Chondrocyte (in vitro differentiated cells): Measurements from ENCODE around the gene SLC26A6. TPM values are rescaled to one million over a fixed set of nuclear protein-coding genes. Genes with fewer than 3 reads are reported as not detected.

Source experiments
- DNase-seq: peaks from one replicate; pipeline ENCODE4 v3.0.0; 2021; ENCODE audit warnings: mixed read lengths, low spot score
- H3K27ac Mint-ChIP-seq: one replicate; pipeline ENCODE4 v1.8.0; 2021; ENCODE audit warnings: mild to moderate bottlenecking, moderate library complexity, mixed read lengths; ENCODE audit not compliant: unreplicated experiment
- H3K27me3 Mint-ChIP-seq: 2 replicates; pipeline ENCODE4 v1.8.0; 2021; ENCODE audit warnings: low read depth, mixed read lengths
- H3K36me3 Mint-ChIP-seq: 2 replicates; pipeline ENCODE4 v1.8.0; 2021; ENCODE audit warnings: low read depth, mixed read lengths
- H3K4me1 Mint-ChIP-seq: 2 replicates; pipeline ENCODE4 v1.8.0; 2021; ENCODE audit warnings: low read depth, mild to moderate bottlenecking, mixed read lengths
- H3K4me3 Mint-ChIP-seq: one replicate; pipeline ENCODE4 v1.8.0; 2021; ENCODE audit warnings: mild to moderate bottlenecking, moderate library complexity, mixed read lengths; ENCODE audit not compliant: unreplicated experiment
- H3K9me3 Mint-ChIP-seq: 2 replicates; pipeline ENCODE4 v1.8.0; 2021; ENCODE audit warnings: low read depth, mixed read lengths
- CTCF ChIP-seq: fragments of 200-600 bp; sonication (generic); IDR thresholded peaks from 2 replicates; pipeline ENCODE4 v1.5.0; 2021; ENCODE audit warnings: antibody characterized with exemption, mild to moderate bottlenecking, moderate library complexity
- total RNA-seq: library from RNA; stranded (reverse); gene quantifications from 3 replicates; pipeline ENCODE4 v1.2.1, GENCODE V29; 2021

SLC26A6 gene
- total RNA-seq, 1 donor from 2014 or later = 70.5 TPM

DNA sequence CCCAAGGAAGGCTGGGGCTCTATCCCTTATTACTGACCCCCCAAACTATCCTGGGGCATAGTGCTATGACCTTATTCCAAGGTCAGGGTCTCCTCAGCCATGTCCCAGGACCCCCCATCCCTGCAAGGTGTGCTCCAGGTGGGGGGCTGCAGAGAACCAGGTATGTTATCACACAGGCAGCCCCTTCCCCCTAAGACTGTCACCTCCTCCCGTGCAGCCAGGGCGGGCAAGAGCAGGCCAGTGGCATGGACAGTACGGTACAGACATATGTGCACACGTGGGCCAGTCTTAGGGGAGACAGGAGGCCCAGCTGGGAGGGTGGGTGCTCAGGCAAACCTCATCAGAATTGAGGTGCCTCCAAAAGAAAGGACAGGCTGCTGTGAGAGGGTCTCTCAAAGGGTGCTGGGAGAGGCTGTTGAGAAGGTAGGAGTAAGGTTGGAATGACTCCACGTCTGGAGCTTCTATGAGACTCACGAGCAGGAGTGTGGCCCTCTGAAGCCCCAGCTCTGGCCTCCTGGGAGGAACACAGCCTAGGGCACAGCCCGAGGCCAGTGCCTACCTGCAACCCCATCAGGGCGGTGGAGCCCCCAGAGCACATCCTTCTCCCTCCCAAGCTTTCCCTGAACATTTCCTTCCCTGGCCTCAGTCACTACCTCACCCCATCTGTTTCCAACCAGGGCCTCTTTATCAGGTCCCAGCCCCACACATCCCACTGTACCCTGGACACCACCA, 38.4 kb downstream of the SLC26A6 start:
- Mint-ChIP-seq H3K4me3 (no peak overlapping the region), H3K9me3 (no peaks in the 10 kb centered on the region), H3K36me3 (peaks cover 23% of the 10 kb centered on the region), H3K27ac (peak overlapping the region; percentile 97), H3K27me3 (no peaks in the 10 kb centered on the region), H3K4me1 (peaks cover 63% of the 10 kb centered on the region)
- DNase-seq = no peak
- no peak for TF ChIP-seq CTCF

- H3K27ac Mint-ChIP-seq = peak overlapping the region; percentile 97
- TF ChIP-seq CTCF = no peak
- DNase-seq = no peak
- peaks cover 63% of the 10 kb centered on the region for H3K4me1 Mint-ChIP-seq
- H3K4me3 Mint-ChIP-seq = peak overlapping the region; percentile 13
- peaks cover 23% of the 10 kb centered on the region for H3K36me3 Mint-ChIP-seq
- no peaks in the 10 kb centered on the region for H3K9me3 Mint-ChIP-seq
- H3K27me3 Mint-ChIP-seq = no peaks in the 10 kb centered on the region
These were observed 39.1 kb downstream of the SLC26A6 start for GRCh38 chr3:48596157-48596556.

GRCh38 chr3:48595526-48596121, 39.6 kb downstream of the SLC26A6 start:
- peak overlapping the region; percentile 13 for H3K4me3 Mint-ChIP-seq
- peaks cover 20% of the 10 kb centered on the region for H3K36me3 Mint-ChIP-seq
- H3K27ac Mint-ChIP-seq = peak overlapping the region; percentile 97

GRCh38 chr3:48595075-48595525, 40.2 kb downstream of the SLC26A6 start, which contains the start of gene COL7A1:
COL7A1 (minus strand) TSS chr3:48595329; CDS start chr3:48595159, 170 bp downstream.
- H3K36me3 Mint-ChIP-seq = peaks cover 17% of the 10 kb centered on the region
- peak within 1 kb of the TSS; percentile 35 for H3K4me3 Mint-ChIP-seq
- H3K27ac Mint-ChIP-seq = peak within 1 kb of the TSS; percentile 97
- DNase-seq = no peak
- H3K4me1 Mint-ChIP-seq = peaks cover 54% of the 10 kb centered on the region
- H3K9me3 Mint-ChIP-seq = no peaks in the 10 kb centered on the region
- TF ChIP-seq CTCF = no peak
- H3K27me3 Mint-ChIP-seq = no peaks in the 10 kb centered on the region

More at GRCh38 chr3:48595526-48596121, 39.6 kb downstream of the SLC26A6 start:
- Mint-ChIP-seq H3K4me1 (peaks cover 60% of the 10 kb centered on the region), H3K9me3 (no peaks in the 10 kb centered on the region), H3K27me3 (no peaks in the 10 kb centered on the region)
- TF ChIP-seq CTCF = no peak
- no peak for DNase-seq

DNA sequence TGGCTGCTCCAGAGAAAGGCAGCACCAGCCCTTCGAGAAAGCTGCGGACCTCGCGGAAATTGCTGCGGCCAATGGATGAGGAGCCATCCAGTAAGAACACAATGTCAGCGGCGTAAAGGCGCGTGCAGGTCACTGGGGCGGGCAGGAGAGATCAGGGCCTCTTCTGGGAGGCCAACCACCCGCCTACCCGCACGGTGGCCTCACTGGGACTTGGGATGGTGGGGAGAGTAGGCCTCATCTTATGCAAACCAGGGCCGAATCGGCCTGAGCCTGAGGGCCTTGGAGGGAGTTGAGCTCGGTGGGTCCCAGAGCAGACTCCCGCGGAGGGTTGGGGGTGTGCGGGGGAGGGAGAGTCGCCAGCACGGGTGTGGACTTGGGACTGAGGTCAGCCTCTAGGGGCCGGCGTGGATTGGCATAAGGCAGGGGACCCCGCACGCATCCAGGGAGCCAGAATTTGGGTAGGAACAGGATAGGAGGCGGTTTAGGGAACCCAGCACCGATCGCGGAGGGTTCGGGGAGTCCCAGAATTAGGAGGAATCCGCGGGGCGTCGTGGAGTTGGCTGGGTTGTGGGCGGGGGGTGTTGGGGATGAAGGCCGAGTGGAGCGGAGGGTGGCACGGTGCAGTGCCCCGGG, 40.7 kb downstream of the SLC26A6 start:
- TF ChIP-seq CTCF = no peak
- no peak for DNase-seq
- Mint-ChIP-seq H3K27ac (peak overlapping the region; percentile 17), H3K4me3 (peak overlapping the region; percentile 35), H3K36me3 (peaks cover 16% of the 10 kb centered on the region), H3K9me3 (no peaks in the 10 kb centered on the region), H3K27me3 (no peaks in the 10 kb centered on the region), H3K4me1 (peaks cover 49% of the 10 kb centered on the region)
